ENCODE measurements around the gene PLXNA4.

PLXNA4 gene

DNA sequence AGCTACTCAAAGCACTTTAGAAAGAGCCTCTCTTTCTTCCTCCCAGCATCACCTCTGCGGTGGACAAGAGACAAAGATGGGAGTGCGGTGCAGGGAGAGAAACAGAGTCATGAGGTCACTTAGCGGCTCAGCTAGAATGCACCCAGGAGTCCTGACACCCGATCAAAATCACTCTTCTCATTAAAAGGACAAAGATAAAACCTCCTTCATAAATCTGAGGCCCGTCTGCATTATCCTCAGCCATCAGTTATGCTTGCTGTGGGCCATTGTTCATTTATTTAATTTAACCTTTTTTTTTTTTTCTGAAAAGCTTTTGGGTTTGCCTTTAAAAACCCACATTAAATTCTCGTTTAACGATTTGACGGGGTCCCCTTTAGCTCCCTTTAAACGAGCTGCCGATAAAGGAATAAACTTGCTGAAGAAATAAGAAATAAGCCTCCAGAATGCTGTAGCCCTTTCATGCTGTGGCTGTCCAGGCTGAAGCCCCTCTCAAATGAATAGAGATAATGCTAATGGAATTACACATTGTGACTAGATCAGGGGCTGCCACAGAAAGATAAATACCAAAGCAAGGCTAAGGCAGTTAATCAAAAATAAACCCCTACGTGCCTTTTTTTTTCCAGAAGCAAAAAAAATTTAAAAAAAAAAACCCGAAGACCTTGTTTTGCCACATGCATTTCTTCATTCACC is 16.1 kb upstream of the PLXNA4 start:
- no peak for DNase-seq (ENCODE audit: low read depth in 2 of 2)

DNA sequence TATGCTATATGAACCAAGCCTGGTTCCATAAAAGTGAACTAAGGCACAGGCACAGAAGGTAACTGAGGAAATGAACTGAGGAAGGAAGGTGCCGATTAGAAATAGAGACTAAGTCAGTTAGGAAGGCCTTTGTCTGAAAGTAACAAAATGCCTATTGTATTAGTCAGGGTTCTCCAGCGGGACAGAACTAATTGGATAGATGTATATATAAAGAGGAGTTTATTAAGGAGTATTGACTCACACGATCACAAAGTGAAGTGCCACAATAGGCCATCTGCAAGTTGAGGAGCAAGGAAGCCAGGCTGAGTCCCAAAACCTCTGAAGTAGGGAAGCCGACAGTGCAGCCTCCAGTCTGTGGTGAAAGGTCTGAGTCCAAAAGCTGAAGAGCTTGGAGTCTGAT is 13.9 kb upstream of the PLXNA4 start:
- no peak for DNase-seq (ENCODE audit: low read depth in 2 of 2)

DNA sequence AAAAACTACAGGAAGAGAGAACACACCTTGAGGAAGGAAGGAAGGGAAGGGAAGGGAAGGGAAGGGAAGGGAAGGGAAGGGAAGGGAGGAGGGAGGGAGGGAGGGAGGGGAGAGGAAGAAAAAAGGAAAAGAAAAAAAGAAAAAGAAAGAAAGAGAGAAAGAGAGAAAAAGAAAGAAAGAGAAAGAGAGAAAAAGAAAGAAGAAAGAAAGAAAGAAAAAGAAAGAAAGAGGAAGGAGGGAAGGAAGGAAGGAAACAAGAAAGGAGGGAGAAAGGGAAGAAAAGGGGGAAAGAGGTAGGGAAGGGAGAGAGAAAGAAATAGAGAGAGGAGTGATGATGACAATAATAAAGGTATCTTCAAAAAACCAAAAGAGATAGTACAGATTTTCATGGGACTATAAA is 12.3 kb upstream of the PLXNA4 start:
- DNase-seq (ENCODE audit: low read depth in 2 of 2), result no peak

DNA sequence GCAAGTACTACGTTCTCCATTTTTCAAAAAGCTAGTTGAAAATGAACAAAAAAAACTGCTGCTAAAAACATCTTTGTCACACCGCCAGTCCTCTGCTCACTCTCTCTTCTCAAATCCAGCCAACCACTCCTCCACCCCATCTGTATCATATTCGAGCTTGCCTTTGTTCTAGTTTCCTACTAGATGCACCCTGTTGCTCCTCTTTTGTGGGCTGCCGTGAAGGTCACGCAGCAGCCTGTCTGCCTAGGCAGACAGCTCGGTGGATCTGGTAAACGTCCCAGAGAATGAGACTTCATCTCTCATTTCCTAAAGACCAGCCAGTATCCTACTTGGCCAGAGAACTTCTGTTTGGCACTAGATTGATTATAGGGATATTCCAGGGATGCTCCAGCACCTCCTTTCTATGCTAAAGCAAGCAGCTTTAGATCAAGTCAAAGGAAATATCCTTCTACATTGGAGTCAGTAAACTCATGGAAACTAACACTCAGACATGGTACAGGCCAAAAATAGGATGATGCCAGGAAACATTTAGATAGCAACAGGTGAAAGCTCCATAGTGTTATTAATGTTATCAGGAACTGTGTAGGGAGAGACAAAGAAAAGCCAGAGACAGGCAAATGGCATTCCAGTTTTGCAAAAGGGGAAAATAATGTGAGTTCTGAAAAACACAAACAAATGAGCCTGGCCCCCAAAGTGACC is 8.7 kb upstream of the PLXNA4 start:
- DNase-seq (ENCODE audit: low read depth in 2 of 2), result no peak

DNA sequence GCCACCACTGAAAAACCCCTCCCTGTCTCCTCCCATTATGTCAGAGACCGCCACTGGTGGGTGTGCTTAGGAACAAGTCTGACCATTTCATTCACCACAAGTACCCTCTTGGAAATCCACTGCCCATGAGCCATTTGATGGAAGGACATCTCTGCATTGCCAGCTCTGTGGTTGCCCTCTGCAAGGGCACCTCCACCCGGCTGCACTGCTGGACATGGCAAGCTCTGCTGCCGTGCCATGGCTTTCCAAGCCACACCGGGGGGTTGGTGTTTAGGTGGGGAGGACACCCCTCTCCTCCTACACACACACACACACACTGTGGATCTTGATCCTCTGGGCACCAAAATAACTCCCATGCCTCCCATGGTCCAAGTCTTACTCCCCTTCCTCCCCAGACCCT is 5.2 kb upstream of the PLXNA4 start:
- no peak for DNase-seq (ENCODE audit: low read depth in 2 of 2)

DNA sequence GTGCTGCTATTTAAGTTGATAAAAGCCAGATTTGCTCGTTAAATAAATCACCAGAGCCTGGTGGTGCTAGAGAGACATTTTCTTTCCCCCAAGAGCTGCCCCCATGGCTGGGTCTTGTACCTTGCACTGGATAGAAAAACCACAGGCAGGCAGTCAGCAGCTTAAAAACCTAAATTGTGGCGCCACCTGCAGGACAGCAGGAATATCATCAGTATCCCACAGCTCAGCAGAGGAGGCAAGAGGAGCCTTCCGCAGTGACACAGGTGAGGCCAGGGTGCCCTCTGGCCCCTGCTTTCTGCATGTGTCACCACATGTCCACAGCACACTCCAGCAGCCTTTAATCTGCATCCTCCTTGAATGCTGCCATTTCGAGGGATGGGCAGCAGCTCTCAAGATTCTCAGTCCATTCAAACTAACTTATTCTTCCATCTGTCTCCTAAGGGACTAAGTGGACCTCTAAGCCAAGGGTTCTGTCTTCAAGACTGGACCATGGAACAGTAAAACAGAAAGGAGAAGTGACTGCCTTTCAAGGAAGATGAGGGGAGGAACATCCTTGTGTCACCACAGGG is 4.5 kb upstream of the PLXNA4 start:
- peak; percentile 31 to 67 for DNase-seq (ENCODE audit: low read depth in 2 of 2)

DNA sequence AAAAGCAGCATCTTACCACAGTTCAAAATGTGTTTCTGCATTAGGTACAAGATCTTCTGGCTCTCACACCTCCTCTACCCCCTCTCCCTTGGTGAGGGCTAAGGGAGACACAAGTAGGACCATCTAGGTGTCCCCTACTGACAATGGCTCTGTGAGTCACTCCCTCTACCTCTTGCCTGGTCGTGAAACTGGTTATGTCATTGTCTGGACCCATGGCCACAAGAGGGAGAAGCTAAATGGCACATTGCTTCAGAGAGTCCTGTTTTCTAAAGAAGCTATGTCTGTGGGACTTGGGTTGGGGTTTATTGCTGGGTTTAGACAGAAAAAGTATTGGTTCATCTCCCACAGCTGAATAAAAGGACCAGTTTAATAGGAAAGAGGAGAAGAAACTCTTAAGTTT is 4.0 kb upstream of the PLXNA4 start:
- DNase-seq (ENCODE audit: low read depth in 2 of 2), result no peak

DNA sequence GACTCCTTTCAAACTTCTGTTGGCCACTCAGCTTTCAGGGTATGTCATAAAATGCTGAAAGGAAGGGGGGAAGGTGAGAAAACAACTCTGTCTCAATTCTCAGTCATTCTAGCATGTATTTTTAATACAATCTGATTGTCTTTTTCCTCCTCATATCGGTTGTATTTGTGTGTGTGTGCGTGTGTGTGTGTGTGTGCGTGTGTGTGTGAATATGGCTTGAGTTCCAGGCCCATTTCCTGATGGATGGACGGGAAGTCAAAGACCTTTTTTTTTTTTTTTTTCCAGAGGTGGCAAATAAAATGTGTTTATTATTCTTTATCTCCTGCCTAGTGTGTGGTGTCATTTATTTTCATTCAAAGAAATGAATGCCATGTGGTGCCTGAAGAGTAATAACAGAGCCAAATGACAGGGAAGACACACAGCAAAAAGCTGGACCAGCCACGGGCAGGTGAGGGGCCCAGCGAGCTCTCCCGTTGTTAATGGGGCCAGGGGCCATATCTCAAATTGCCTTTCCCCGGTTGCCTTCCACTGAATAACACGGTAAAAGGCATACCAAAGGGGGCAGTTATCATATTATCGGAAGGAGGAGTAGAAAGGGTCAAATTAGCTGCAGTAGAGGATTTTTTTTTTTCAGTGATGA is 3.1 kb upstream of the PLXNA4 start:
- no peak for DNase-seq (ENCODE audit: low read depth in 2 of 2)

DNA sequence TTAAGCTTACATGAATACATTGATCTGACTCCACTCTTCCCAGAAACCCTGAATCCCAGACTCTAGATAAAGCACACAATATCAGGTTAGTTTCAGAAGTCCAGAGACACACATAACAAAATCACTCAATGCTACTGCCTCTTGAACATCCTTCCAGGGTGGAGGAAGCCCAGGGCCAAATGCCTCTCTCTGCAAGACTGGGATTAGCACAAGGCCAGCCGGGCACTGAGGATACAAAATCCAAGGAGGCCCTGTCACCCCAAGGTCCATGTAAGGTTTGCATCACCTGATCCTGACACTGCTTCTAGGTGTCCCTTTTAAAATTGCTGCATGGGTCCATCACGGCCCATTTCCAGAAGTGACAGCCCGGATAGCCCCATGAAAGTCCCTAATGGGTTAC is 2.6 kb upstream of the PLXNA4 start:
- DNase-seq (ENCODE audit: low read depth in 2 of 2), result no peak

DNA sequence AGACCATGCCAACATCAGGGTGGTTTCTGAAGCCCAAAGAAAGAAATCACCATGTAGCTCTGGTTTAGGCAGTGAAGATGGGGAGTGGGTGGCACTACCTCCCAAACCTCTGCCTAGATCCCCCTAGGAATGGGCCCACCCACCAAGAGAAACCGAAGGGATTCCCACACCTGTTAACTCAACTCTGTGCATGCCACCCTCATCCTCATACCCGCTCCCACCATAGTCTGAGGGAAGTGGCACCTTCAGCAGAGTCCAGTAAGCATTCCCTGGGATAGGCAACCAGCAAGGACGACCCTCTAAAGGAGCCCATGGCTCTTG is 1.7 kb upstream of the PLXNA4 start:
- no peak for DNase-seq (ENCODE audit: low read depth in 2 of 2)

DNA sequence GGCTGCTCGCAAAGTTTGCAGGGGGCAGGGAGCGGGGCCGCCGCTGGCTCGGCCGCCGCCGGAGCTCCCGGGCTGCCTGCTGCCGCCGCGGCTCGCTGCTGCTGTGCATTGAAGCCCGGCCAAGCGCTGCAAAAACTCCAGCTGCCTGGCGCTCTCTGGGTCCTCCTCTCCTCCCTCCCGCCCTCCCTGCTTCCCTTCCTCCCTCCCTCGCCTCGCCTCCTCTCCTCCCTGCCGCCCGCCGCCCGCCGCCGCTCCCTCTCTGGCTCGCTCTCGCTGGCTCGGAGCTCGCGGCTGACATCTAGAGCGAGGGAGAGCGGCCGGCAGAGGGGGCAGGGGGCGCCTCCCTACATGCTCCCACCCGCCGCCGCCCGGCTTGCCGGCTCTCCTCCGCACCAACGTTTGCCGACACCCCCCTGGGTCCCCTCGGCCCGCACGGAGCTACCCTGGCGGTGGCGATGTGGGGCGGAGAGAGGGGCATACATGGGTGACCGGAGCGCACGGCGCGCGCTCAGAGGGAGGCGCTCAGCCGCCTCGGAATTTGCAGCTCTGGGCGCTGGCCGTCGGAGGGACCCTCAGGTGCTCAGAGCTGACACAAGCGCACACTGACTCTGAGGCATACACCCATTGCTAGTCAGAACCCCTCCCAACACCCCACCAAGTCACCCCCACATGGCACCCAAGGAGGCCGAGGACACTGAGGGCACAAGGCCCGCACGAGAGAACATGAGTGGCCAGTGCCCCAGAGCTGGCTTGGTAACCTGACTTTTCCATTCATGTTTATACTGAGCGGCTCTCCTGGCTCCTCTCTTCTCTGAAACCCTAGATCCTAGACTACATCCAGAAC is 1.2 kb upstream of the PLXNA4 start:
- DNase-seq (ENCODE audit: low read depth in 2 of 2), result no peak

DNA sequence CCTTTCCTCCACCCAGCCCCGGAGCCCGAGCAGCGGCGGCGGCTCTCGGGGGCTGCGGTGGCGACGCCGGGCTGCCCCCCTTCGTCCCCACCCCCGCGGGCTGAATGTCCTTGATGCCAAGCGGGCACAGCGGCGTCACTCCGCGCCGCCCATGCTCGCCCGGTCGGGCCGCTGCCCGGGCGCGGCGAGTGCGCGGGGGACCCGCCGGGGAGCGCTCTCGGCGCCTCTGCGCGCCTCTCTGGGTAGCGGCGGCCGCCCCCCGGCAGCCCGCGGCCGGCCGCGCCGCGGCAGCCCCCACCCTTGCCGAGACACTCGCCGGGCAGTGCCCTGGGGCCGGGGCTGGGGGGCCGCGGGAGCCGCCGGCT is 433 bp upstream of the PLXNA4 start:
- DNase-seq (ENCODE audit: low read depth in 2 of 2), result no peak

DNA sequence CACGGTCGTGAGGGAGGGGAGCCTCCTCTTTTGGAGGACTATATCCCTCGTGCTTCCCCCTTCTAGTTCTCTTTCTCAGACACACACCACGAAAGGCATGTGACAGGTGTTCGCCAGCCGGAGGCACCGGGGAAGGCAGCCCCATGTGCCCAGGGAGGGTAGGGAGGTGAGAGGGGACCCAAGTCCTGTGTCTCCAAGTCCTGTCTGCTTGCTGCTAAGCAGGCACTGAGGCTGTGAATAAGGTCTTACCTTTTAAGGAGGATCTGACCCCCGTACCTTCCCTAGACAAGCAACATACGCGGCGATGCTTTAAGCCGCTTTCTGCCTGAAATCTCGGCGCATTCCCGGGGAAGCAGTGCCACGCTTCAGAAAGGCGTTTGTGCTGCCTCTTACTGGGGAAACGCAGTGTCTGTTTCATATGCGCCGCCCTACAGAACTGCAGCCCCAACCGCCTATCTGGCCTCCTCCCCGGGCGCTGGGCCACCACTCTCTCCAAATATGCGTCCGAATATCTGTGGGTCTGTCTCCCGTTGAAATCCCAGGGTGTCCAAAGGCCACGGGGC is 770 bp downstream of the PLXNA4 start:
- no peak for DNase-seq (ENCODE audit: low read depth in 2 of 2)

DNA sequence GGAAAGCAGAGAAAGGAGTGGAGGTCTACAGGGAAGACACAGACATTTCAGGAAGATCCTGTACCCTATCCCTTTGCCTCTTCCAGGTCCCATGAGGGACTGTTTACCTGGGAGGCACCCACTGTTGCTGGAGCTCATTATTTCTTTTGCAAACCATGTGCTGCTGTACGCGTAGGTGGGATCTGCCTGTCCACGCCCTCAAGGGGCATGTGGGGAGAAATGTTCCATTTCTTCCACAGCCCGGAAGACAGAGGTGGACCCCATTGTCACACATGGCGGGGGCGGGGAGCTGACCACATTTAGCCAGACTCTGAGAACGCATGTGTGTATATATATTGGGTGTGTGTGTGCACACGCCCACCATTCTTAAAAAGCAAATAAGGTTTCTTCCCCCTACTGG is 2.0 kb downstream of the PLXNA4 start:
- no peak for DNase-seq (ENCODE audit: low read depth in 2 of 2)

DNA sequence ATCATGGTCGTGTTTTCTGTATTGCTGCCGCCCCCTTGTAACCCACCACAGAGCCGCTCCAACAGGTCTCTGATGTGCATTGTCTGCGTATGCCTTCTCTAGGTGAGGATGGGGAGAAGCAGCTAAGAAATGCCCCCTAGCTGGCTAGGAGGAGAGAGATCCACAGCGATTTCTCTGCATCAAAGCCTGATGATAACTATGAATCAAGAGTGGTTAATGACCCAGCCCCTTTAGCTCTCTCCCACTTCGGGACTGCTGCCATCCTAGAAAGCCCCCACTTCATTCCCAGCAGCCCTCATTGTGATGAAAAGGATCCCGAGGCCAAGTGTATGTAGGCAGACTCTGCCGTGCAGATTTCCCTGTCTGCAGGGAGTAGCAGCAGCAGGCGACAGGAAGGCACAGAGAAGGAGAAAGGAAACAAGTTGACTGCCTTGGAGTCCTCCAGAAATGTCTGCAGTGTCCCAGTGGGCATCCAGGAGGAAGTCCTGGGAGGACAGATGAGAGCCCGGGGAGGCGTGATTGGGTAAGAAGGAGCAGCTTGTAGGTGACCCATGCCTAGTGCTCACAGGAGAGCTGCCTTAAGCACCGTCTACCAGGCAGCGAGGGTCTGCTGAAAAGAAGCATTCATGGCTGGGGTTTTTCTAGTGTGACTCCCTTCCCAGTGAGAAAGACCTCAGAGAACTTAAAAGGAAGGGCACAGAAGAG is 2.9 kb downstream of the PLXNA4 start:
- no peak for DNase-seq (ENCODE audit: low read depth in 2 of 2)

DNA sequence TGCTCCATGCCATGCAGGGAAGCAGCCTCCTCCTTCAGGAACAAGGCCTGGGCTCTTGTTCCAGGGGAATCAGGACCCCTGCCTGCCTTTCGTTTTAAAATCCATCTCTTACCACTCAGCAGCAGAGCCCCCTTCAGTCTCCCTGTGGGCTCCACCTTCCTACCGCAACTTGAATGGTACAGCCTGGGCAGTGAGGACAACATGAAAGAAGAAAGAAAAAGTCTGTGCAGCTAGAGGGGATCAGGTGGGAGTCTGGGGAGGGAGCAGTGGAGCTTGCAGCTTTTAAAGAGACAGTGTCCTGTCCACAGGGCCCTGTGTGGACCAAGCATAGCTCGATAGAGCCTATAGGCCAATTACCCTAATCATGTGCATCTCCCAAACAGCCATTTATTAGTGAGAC is 3.7 kb downstream of the PLXNA4 start:
- no peak for DNase-seq (ENCODE audit: low read depth in 2 of 2)

DNA sequence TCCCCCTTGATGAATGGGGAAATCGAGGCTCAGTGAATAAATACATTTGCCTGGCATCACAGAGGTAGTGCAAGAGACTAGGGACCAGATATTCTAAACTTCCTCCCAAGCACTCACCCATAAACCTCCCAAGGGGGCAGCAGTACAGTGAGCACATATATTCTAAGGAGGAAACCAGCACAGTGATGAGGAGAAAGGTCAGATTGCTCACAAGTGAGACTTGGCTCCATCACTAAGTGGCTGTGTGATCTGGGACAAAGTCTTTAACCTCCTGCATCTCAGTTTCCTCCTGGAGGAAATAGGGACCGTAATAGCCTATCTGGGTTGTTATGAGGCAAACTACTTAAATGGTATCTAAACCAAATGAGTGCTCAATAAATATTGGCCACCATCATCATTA is 4.3 kb downstream of the PLXNA4 start:
- DNase-seq (ENCODE audit: low read depth in 2 of 2), result no peak

DNA sequence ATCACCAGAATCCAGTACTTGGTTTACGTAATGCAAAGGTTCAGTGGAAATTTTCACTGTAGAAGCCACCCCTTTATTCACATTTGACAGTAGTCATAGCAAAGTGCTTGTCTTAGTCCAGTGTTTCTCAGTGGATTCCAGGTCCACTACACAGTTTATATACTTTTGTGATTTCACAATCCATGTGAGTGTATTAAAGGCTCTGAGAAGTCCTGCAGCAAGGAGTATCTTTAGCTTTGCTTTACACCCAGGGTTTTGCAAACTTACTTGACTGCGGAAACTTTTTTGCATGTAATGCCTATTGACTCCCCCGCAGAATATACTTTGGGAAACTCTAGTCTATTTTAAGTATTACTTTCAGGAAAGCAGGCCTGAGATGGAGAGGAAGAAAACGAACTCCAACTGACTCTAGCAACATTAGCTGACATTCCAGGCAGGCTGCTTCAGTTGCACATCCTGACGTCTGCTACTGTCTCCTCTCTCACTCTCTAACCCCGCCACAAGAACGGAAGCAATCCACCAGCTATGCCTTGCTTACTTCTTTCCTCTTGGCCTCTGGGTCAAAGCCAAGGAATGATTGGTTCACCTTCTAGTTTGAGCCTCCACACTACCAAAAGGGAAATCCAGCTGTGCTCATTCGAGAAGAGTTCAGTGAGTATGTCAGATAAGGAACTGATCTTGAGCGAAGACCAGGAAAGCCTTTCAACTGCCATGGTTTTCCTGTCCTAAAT is 6.2 kb downstream of the PLXNA4 start:
- no peak for DNase-seq (ENCODE audit: low read depth in 2 of 2)

DNA sequence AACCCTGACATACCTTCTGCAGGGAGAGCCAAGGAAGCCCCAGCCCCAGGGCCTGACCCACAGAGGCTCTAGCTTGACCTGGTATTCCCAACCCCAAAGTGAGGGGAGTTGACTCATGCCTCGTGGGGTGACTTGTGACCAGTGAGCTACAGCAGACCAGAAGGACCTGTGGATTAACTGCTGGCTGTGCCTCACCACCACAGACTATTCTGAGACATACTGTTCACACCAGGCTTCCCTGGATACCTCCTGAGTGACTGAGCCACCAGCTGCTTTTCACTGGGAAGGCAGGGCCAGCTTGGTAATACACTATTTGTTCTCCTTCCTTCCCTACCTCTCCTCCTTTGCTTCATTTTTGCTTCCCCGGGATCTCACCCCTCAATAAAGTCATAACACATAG is 7.3 kb downstream of the PLXNA4 start:
- no peak for DNase-seq (ENCODE audit: low read depth in 2 of 2)

DNA sequence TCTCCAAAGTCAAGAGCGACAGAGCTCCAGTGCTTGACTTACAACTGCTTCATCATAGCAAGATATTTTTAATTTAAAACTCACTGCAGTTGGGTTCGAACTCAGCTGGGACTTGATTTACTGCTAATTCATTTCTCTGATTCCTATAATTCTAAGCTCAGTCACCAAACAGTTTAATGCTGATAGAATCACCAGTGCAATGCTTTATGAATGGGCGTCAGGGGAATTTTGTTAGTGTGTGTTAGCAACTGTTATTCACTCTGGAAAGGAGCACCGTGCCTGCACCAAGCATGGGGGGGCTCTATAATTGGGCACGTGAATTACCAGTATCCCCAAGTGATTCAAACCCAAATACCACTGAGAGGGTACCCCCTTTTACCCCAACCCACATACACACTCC is 10.4 kb downstream of the PLXNA4 start:
- no peak for DNase-seq (ENCODE audit: low read depth in 2 of 2)

DNA sequence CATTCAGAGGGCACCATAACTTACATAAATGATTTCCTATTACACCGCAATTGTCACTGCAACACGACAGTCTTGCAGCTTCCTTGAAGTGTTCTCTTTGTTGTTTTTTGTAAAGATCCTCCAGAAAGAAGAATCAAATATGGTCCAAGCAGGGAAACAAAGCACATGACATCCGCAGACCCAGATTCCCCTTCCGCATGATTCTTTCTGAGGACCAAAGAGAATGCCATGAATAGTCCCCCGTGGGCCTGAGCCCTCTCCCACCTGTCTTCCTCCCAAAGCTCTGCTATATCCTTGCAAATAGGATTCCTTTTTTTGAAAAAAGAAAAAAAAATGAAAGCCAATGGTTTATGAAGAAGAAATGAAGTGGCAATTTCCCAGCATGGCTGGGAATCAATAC is 10.8 kb downstream of the PLXNA4 start:
- DNase-seq (ENCODE audit: low read depth in 2 of 2), result no peak
